ENCODE data around the gene NPR1.
"Not testable (repeated sequence)": the region's sequence is repeated elsewhere in the genome, so short reads cannot be mapped to it uniquely, and the experiment has no call there.

Gene NPR1

GRCh38 chr1:153678519-153679336, at the start of gene NPR1:
NPR1 (plus strand) TSS chr1:153678688; CDS start chr1:153679109, 421 bp downstream.
- DNase-seq = peak; percentile 61

GRCh38 chr1:153629343-153629665, 49.2 kb upstream of the NPR1 start:
- DNase-seq = no peak

- DNase-seq = no peak
Observed at GRCh38 chr1:153629971-153630370, 48.5 kb upstream of the NPR1 start.

GRCh38 chr1:153630384-153630783, 48.1 kb upstream of the NPR1 start:
- no peak for DNase-seq

GRCh38 chr1:153631047-153632022, 47.2 kb upstream of the NPR1 start:
- no peak for DNase-seq

- no peak for DNase-seq
Observed at GRCh38 chr1:153633161-153633753, 45.2 kb upstream of the NPR1 start.

- peak; percentile 99 for DNase-seq
Observed at GRCh38 chr1:153633754-153634665, 44.5 kb upstream of the NPR1 start, which contains the start of gene CHTOP. CHTOP (plus strand) TSS chr1:153634066; CDS start chr1:153636589, 2,523 bp downstream.

- DNase-seq = no peak
Observed at GRCh38 chr1:153635872-153636271, 42.6 kb upstream of the NPR1 start.

GRCh38 chr1:153636312-153636711, 42.2 kb upstream of the NPR1 start:
- DNase-seq = no peak

- no peak for DNase-seq
Observed at GRCh38 chr1:153638261-153638660, 40.2 kb upstream of the NPR1 start.

- DNase-seq = no peak
Observed at GRCh38 chr1:153639280-153639679, 39.2 kb upstream of the NPR1 start.

- not testable (repeated sequence) for DNase-seq
Observed at GRCh38 chr1:153640213-153640612, 38.3 kb upstream of the NPR1 start.

GRCh38 chr1:153640861-153641260, 37.6 kb upstream of the NPR1 start:
- DNase-seq = no peak

- DNase-seq = no peak
Observed at GRCh38 chr1:153642161-153642560, 36.3 kb upstream of the NPR1 start.

GRCh38 chr1:153643100-153643499, 35.4 kb upstream of the NPR1 start:
- no peak for DNase-seq

GRCh38 chr1:153643816-153644215, 34.7 kb upstream of the NPR1 start:
- no peak for DNase-seq

- peak; percentile 20 for DNase-seq
Observed at GRCh38 chr1:153646672-153647345, 31.7 kb upstream of the NPR1 start.

- DNase-seq = peak; percentile 12
Observed at GRCh38 chr1:153647346-153647714, 31.2 kb upstream of the NPR1 start.

GRCh38 chr1:153648000-153648643, 30.4 kb upstream of the NPR1 start:
- no peak for DNase-seq

GRCh38 chr1:153649137-153649862, 29.2 kb upstream of the NPR1 start:
- peak; percentile 92 for DNase-seq
